Measurements from ENCODE around the gene RPL22.
"Not testable (repeated sequence)": the region's sequence is repeated elsewhere in the genome, so short reads cannot be mapped to it uniquely, and the experiment has no call there.

GRCh38 chr1:6219641-6220040 lies 20.2 kb upstream of the RPL22 start:
- TF ChIP-seq CTCF, POLR2AphosphoS5 (IDR thresholded peaks at IDR 0.05): not testable (repeated sequence)

Data from transverse colon (tissue), 4 donors.